HCT116 (cell line): ENCODE results near the gene DNAAF5. TPM values are rescaled to one million over a fixed set of nuclear protein-coding genes. Genes with fewer than 3 reads are reported as not detected.

ENCODE experiments used
- ATAC-seq: fragments of 200-7000 bp; cut with Tn5 transposase; 2 replicates; pipeline ENCODE4 v1.9.1; 2020; ENCODE audit warnings: mild to moderate bottlenecking, moderate library complexity
- BruUV-seq: library from RNA; stranded (reverse); fragments of 400-500 nt; replicated peaks from 2 replicates; lab custom pipeline; 2021; lab: Mats Ljungman, UMichigan
- CTCF ChIA-PET: fragments of 300-600 bp; sonication (Branson Sonifier 250); formaldehyde crosslinking; loops from one replicate; lab custom pipeline; 2021; ENCODE audit warnings: antibody characterized with exemption; lab: Charles Lee
- POLR2A ChIA-PET: fragments of 300-600, 350-600 bp; sonication (Branson Sonifier 250); formaldehyde crosslinking; loops from one replicate; lab custom pipeline; 2021; ENCODE audit warnings: antibody characterized with exemption; lab: Charles Lee
- RAD21 ChIA-PET, 2 experiments: fragments of 300-600 bp; sonication (Branson Sonifier 250); formaldehyde crosslinking; loops; one replicate each; lab custom pipeline; 2023; ENCODE audit warnings: low total read pairs in 2 of 2; ENCODE audit not compliant: uncharacterized antibody in 2 of 2, unreplicated experiment in 2 of 2, low non-redundant PET in 1 of 2; lab: Charles Lee
- DNase-seq: peaks from one replicate; pipeline ENCODE4 v3.0.0-alpha.2; 2010; ENCODE audit warnings: low read depth, low spot score
- H2AFZ ChIP-seq: fragments of 200-600 bp; shearing (Covaris generic), sonication (generic); 2 replicates; pipeline ENCODE4 v1.6.1; 2017; ENCODE audit warnings: low read depth, mixed run types, mixed read lengths, antibody characterized with exemption, low read length; ENCODE audit not compliant: poor library complexity, severe bottlenecking
- H3K27ac ChIP-seq: 2 replicates; pipeline ENCODE4 v1.5.1; 2012; ENCODE audit warnings: low read depth, low read length
- H3K27me3 ChIP-seq: fragments of 200-600 bp; sonication (generic); 2 replicates; pipeline ENCODE4 v1.6.1; 2016; ENCODE audit warnings: mixed run types, low read length, mixed read lengths; ENCODE audit not compliant: insufficient read depth
- H3K36me3 ChIP-seq, 2 experiments: fragments of 200-500 bp in 1 of 2; fragments of 200-600 bp in 1 of 2; sonication (Bioruptor generic) in 1 of 2; sonication (generic) in 1 of 2; 2 replicates each; pipeline versions ENCODE4 v1.5.1 to v1.6.1; 2014 to 2016; ENCODE audit warnings: low read length in 2 of 2, inconsistent platforms in 1 of 2, mixed read lengths in 1 of 2, mixed run types in 1 of 2; ENCODE audit not compliant: insufficient read depth in 2 of 2, control insufficient read depth in 1 of 2
- H3K4me1 ChIP-seq, 2 experiments: fragments of 200-600 bp in 1 of 2; sonication (generic) in 1 of 2; 2 replicates each; pipeline versions ENCODE4 v1.5.1 to v1.6.1; 2012 to 2017; ENCODE audit warnings: low read length in 2 of 2, inconsistent platforms in 1 of 2, mild to moderate bottlenecking in 1 of 2, mixed read lengths in 1 of 2, mixed run types in 1 of 2, moderate library complexity in 1 of 2; ENCODE audit not compliant: insufficient read depth in 2 of 2, control insufficient read depth in 1 of 2
- H3K4me2 ChIP-seq: fragments of 200-600 bp; sonication (generic); 2 replicates; pipeline ENCODE4 v1.6.1; 2017; ENCODE audit warnings: mixed run types, low read length, mixed read lengths
- H3K4me3 ChIP-seq, 2 experiments: fragments of 200-600 bp in 1 of 2; sonication (generic) in 1 of 2; replicated peaks in 1 of 2; 2 replicates each; pipeline ENCODE4 v1.5.1; 2011 to 2016; ENCODE audit warnings: low read length in 2 of 2, control low read depth in 1 of 2, low read depth in 1 of 2, mild to moderate bottlenecking in 1 of 2, mixed read lengths in 1 of 2, mixed run types in 1 of 2
- H3K79me2 ChIP-seq: fragments of 200-600 bp; sonication (generic); 2 replicates; pipeline ENCODE4 v1.6.1; 2017; ENCODE audit warnings: mild to moderate bottlenecking, mixed run types, low read length, moderate library complexity, mixed read lengths; ENCODE audit not compliant: insufficient read depth
- H3K9ac ChIP-seq: fragments of 200-600 bp; sonication (generic); 2 replicates; pipeline ENCODE4 v1.6.1; 2016; ENCODE audit warnings: low read length, mixed read lengths
- H3K9me2 ChIP-seq: fragments of 200-600 bp; sonication (generic), shearing (Covaris generic); 2 replicates; pipeline ENCODE4 v1.6.1; 2017; ENCODE audit warnings: mixed run types, mild to moderate bottlenecking, moderate library complexity; ENCODE audit not compliant: insufficient read depth
- H3K9me3 ChIP-seq, 2 experiments: fragments of 200-500 bp in 1 of 2; fragments of 200-600 bp in 1 of 2; sonication (Bioruptor generic) in 1 of 2; sonication (generic) in 1 of 2; 2 replicates each; pipeline ENCODE4 v1.6.1; 2014 to 2017; ENCODE audit warnings: low read length in 2 of 2, mixed read lengths in 2 of 2, inconsistent platforms in 1 of 2, low read depth in 1 of 2, mild to moderate bottlenecking in 1 of 2, mixed run types in 1 of 2, moderate library complexity in 1 of 2; ENCODE audit not compliant: control insufficient read depth in 1 of 2, insufficient read depth in 1 of 2
- H4K20me1 ChIP-seq: fragments of 200-600 bp; sonication (generic), shearing (Covaris generic); 2 replicates; pipeline ENCODE4 v1.6.1; 2017; ENCODE audit warnings: mixed run types, mild to moderate bottlenecking, moderate library complexity; ENCODE audit not compliant: insufficient read depth
- CBX3 ChIP-seq: IDR thresholded peaks from 2 replicates; pipeline ENCODE4 v1.6.1; 2012; ENCODE audit warnings: low read depth
- ELF1 ChIP-seq: IDR thresholded peaks from 2 replicates; pipeline ENCODE4 v1.6.1; 2012; ENCODE audit warnings: low read depth, borderline replicate concordance
- JUND ChIP-seq: IDR thresholded peaks from 2 replicates; pipeline ENCODE4 v1.6.1; 2012
- YY1 ChIP-seq: IDR thresholded peaks from 2 replicates; pipeline ENCODE4 v1.6.1; 2011; ENCODE audit warnings: low read length, low read depth, moderate library complexity, mild to moderate bottlenecking; ENCODE audit not compliant: insufficient replicate concordance; ENCODE audit errors: extremely low read depth
- intact Hi-C: fragments of 100-400 bp; cut with micrococcal nuclease; formaldehyde crosslinking; loops from 2 replicates; pipeline ENCODE4 v1.10.0; 2022
- total RNA-seq: library from RNA; stranded (reverse); gene quantifications from one replicate; pipeline ENCODE4 v1.2.1, GENCODE V29; 2021; ENCODE audit not compliant: unreplicated experiment

Gene DNAAF5
- total RNA-seq, 1 experiment from 2014 or later: 69.4 TPM

DNA sequence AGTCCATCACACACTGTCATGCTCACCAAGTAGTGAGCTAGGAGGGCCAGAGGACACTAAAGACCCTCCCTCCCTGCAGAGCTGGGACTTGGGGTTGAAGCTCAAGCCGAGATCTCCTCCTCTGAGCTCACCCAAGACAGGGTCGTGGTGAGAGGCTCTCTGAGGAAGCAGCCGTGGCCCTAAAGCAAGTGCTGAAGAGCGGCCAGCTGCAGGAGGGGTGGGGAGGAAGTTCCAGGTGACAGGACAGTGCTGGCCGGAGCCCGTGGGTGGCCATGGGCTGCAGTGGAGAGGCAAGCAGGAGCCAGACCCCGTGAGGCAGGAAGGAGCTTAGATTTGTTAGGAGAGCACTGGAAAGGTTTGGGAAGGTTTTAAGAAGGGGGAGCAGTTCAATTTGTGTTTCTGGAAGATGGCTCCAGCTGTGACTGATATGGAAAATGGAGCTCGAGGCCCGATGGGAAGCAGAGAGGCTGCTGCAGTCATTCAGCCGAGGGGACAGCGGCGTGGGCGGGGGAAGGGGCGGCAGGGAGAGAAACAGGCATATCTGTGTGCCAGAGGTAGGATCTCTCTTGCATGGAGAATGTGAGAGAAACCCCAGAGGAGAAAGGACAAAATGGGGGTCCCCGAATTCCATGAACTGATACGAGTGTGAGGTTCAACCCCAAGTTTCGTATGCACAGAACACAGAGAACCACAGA is 26.9 kb upstream of the DNAAF5 start:
- Histone ChIP-seq H3K9ac (no peak overlapping the region), H3K79me2 (no peaks in the 10 kb centered on the region), H3K9me3 (peaks cover 0 to 5% of the 10 kb centered on the region in 2 experiments; a peak in 2 of 4 replicates), H3K4me1 (no peaks in the 10 kb centered on the region), H3K27me3 (no peaks in the 10 kb centered on the region), H3K36me3 (0 out of 4 replicates have a peak, but pooled peaks cover 0 to 3% of the 10 kb centered on the region in 2 experiments), H3K4me2 (no peak overlapping the region), H3K27ac (no peak overlapping the region), H3K4me3 (no peak overlapping the region), H2AFZ (no peak overlapping the region), H3K9me2 (no peaks in the 10 kb centered on the region), H4K20me1 (no peaks in the 10 kb centered on the region)
- intact Hi-C loops: no loop called here
- ChIA-PET POLR2A (no interaction called here), CTCF (no interaction called here), RAD21 (no interaction called here)
- no peak for ATAC-seq
- no peak for TF ChIP-seq CBX3
- no peak for TF ChIP-seq JUND
- no peak for TF ChIP-seq ELF1
- DNase-seq: no peak
- BruUV-seq: no TSS peak

DNA sequence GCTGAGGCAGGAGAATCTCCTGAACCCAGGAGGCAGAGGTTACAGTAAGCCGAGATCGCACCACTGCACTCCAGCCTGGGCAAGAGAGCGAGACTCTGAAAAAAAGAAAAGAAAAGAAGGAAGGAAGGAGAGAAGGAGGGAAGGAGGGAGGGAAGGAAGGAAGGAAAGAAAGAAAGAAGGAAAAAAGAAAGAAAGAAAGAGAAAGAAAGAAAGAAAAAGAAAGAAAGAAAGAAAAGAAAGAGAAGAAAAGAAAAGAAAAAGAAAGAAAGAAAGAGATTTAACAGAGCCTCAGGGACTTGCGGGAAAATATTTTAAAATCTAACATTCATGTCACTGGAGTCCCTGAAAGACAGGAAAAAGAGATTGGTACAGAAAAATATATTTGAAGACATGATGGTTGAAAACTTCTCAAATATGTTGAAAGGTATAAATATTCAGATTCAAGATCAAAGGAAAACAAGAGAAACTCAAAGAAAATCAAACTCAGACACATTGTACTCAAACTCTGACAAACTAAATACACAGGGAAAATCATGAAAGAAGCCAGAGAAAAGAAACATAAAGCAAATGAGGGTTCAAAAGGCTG is 25.3 kb upstream of the DNAAF5 start:
- Histone ChIP-seq H4K20me1 (no peaks in the 10 kb centered on the region), H3K9me3 (peaks cover 0 to 5% of the 10 kb centered on the region in 2 experiments; a peak in 2 of 4 replicates), H3K9ac (no peak overlapping the region), H3K27me3 (no peaks in the 10 kb centered on the region), H2AFZ (no peak overlapping the region), H3K27ac (no peak overlapping the region), H3K4me1 (no peaks in the 10 kb centered on the region), H3K4me2 (no peak overlapping the region), H3K36me3 (0 out of 4 replicates have a peak, but pooled peaks cover 0 to 3% of the 10 kb centered on the region in 2 experiments), H3K9me2 (no peaks in the 10 kb centered on the region), H3K4me3 (no peak overlapping the region), H3K79me2 (no peaks in the 10 kb centered on the region)
- TF ChIP-seq YY1: no peak
- BruUV-seq: no TSS peak
- DNase-seq: no peak
- ChIA-PET POLR2A (no interaction called here), RAD21 (no interaction called here), CTCF (no interaction called here)
- no peak for ATAC-seq
- intact Hi-C loops: no loop called here
